Astrocyte of the cerebellum (primary cell): ENCODE results near the gene MYLK.

Experiments
- DNase-seq: peaks from one replicate; pipeline ENCODE4 v3.0.0-alpha.2; 2011; ENCODE audit warnings: low read depth
- H3K4me3 ChIP-seq: 2 replicates; pipeline ENCODE4 v1.5.1; 2011; ENCODE audit warnings: mild to moderate bottlenecking, low read depth, low read length, moderate library complexity
- in situ Hi-C: cut with HindIII; loops from 2 replicates; pipeline ENCODE4 v1.10.0; 2017; ENCODE audit warnings: low sequenced_read_pairs
- TF ChIP-seq, protein P1 (sequence below): IDR thresholded peaks from 2 replicates; pipeline ENCODE4 v1.5.1; 2012; ENCODE audit warnings: low read length, low read depth, moderate library complexity, mild to moderate bottlenecking; ENCODE audit errors: missing control alignments

MYLK gene

DNA sequence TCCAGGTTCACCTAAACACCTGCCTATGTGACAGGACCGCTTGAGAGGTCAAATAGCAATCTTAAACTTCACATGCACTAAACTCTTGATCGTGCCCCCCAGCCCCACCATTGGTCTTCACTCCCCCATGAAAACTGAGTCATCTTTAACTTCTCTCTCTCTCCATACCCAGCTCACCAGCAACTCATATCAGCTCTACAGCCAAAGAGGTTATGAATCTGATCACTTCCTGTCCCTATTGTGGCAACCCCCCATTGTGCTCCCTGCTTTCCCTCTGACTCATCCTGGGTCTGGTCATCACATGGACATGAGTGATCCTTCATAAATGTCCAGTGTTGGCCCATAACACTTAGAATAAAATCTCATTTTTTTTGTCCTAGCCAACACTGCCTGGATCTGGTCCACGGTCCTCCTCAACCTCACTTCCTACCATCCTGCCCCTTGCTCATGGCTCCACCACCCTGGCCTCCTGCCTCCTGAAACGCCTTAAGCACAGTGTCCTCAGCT is 195.8 kb downstream of the MYLK start:
- DNase-seq: peak; percentile 83

DNA sequence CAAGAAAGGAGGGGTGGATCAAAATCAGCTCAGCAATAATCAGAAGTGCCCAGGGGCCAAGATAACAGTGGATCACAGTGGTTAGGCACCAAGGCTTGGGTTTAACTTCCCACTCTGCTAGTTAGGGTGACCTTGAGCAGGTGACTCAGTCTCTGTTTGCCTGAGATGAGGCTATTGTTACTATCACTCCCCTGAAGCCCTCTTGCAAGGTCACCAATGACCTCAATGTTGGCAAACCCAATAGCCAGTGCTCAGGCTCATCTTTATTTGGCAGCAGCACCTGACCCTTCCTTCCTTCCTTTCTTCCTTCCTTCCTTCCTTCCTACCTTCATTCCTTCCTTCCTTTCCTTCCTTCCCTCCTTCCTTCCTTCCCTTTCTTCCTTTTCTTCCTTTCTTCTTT is 196.8 kb downstream of the MYLK start:
- in situ Hi-C loops: no loop called here
- no peak overlapping the region for H3K4me3 ChIP-seq
- no peak for DNase-seq
- TF ChIP-seq, protein P1, sequence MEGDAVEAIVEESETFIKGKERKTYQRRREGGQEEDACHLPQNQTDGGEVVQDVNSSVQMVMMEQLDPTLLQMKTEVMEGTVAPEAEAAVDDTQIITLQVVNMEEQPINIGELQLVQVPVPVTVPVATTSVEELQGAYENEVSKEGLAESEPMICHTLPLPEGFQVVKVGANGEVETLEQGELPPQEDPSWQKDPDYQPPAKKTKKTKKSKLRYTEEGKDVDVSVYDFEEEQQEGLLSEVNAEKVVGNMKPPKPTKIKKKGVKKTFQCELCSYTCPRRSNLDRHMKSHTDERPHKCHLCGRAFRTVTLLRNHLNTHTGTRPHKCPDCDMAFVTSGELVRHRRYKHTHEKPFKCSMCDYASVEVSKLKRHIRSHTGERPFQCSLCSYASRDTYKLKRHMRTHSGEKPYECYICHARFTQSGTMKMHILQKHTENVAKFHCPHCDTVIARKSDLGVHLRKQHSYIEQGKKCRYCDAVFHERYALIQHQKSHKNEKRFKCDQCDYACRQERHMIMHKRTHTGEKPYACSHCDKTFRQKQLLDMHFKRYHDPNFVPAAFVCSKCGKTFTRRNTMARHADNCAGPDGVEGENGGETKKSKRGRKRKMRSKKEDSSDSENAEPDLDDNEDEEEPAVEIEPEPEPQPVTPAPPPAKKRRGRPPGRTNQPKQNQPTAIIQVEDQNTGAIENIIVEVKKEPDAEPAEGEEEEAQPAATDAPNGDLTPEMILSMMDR: no peak

More for the DNA sequence above, 195.8 kb downstream of the MYLK start:
- in situ Hi-C loops: no loop called here
- H3K4me3 ChIP-seq: no peak overlapping the region
- TF ChIP-seq, protein P1: no peak

DNA sequence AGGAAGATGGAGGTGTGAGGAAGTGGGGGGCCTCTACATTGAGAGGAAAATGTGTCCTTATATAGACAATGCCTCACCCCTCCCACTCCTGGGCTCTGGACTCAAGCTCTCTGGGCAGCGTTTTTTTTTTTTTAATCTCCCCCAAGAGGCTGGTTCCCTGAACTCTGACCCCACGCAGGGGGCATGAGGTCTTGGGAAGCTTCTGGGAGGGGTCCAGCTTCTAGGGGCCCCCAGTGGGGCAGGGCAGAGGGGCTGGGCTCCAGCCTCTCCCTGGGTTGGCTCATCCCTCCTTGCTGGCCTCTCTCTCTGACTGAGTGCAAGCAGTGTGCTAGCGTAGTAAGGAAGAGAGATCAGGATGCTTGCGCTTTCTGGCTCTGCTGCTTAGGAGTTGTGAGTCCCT is 197.9 kb downstream of the MYLK start:
- DNase-seq: no peak
- H3K4me3 ChIP-seq: no peak overlapping the region
- in situ Hi-C loops: no loop called here
- TF ChIP-seq, protein P1: no peak

DNA sequence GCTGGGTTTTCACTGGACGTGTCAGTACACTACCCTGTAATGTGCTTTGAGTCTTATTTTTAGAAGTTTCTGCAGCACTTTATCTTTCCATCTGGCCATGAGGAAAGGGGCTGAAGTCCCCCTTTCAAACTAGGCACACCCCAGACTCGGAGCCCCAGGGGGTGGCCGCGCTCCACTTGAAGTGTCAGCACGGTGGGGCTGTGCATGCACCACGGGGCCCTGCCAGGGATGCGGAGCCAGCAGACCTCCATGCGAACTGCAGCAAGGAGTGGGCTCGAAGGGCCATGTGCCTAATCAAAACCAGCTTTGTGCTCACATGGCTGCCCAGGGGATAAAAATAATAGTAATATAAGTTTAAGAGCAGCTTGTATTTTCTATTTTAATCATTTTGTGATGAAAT is 198.4 kb downstream of the MYLK start:
- H3K4me3 ChIP-seq: no peak overlapping the region
- TF ChIP-seq, protein P1: no peak
- in situ Hi-C loops: no loop called here
- no peak for DNase-seq

DNA sequence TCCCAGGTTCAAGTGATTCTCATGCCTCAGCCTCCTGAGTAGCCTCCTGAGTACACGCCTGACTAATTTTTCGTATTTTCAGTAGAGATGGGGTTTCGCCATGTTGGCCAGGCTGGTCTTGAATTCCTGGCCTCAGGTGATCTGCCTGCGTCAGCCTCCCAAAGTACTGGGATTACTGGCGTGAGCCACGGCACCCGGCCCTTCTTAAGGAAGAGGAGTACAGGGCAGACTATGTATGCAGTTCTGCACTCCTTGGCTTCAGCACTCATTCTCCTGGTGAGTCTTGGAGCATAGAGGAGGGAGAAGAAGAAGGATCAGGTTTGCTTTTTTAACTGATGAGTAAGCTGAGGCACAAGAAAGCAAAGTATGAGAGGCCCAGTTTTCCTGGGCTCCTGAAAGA is 199.5 kb downstream of the MYLK start:
- TF ChIP-seq, protein P1: no peak
- no peak overlapping the region for H3K4me3 ChIP-seq
- in situ Hi-C loops: no loop called here
- DNase-seq: no peak

DNA sequence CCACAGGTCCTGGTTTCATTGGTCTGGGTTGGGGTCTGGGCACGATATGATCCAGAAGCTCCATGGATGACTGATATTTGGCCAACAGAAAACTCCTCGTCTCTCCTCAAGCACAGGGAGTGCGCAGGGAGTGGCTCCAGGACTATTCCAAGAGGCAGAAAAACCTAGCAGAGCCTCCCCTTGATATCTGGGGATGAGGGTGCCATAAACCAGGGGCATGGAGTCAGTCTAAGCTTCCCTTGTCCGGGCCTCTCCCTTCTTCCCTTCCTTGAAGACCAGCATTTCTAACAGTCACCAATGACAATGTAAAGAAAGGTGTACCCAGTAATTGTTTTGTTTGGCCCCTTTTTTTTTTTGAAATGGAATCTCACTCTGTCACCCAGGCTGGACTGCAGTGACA is 199.9 kb downstream of the MYLK start:
- DNase-seq: no peak
- in situ Hi-C loops: no loop called here
- TF ChIP-seq, protein P1: no peak
- H3K4me3 ChIP-seq: no peak overlapping the region
